ENCODE results near the gene PRKCZ.
"Not testable (repeated sequence)": the region's sequence is repeated elsewhere in the genome, so short reads cannot be mapped to it uniquely, and the experiment has no call there.

Gene PRKCZ

GRCh38 chr1:2104621-2105427 lies 54.6 kb downstream of the PRKCZ start:
- DNase-seq = no peak

- DNase-seq = no peak
Measured at GRCh38 chr1:2105781-2106524, 55.7 kb downstream of the PRKCZ start.

GRCh38 chr1:2106659-2107405 lies 56.6 kb downstream of the PRKCZ start:
- no peak for DNase-seq

- no peak for DNase-seq
Measured at GRCh38 chr1:2107586-2108212, 57.5 kb downstream of the PRKCZ start.

- DNase-seq = no peak
Measured at GRCh38 chr1:2108213-2108876, 58.1 kb downstream of the PRKCZ start.

DNA sequence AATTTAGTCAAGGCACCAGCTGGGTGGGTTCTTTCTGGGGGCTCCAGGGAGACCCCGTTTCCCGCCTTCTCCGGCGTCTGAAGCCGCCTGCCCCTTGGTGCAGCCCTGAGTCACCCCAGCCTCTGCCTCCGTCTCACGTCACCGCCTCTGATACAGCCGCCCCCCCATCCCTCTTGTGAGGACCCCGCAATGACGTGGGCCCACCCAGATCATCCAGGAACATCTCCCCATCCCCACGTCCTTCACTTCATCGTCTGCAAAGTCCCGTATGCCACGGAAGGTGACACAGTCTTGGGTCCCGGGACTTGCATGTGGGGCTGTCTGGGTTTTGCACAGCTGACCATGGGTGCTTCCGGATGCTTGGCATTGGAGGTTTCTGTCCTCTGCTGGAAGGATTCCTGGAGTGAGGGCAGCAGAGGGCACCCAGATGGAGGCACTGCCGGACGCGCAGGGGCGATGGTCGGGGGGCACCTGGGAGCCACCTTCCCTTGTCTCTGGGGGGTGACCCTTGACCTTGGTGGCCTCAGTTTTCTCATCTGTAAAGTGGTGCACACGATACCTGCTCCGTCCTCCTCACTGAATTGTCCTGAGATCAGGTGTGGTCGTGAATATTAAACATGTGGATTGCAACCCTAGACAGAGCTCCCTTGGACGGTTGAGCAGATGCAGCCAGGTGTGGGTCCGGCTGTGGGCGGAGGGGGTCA lies 58.8 kb downstream of the PRKCZ start:
- no peak for DNase-seq

GRCh38 chr1:2109581-2110021 lies 59.4 kb downstream of the PRKCZ start:
- DNase-seq = no peak

DNA sequence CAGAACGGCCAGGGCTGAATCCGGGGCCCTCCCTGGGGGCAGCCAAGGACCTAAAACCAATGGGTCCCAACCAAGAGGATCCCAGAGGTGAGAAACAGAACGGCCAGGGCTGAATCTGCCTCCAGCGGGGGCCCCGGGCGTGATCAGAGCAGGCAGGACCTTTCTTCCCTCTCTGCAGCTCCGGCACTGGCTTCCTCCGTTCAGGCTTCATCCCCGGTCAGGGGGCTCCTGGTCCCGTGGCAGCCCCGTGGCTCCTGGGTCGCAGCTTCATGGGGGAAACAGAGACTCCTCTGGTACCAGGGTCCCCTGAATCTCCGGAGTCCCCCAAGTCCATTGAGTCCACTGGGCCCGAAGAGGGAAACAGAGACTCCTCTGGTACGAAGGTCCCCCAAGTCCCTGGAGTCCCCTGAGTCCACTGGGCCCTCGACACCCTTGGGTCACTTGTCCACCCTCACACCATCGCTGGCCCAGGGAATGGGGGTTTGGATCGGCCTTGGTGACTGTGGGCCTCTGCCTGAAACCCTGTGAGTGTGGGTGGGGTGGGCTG lies 60.1 kb downstream of the PRKCZ start:
- DNase-seq = no peak

GRCh38 chr1:2110738-2111673 lies 60.8 kb downstream of the PRKCZ start:
- DNase-seq = no peak

- no peak for DNase-seq
Measured at GRCh38 chr1:2111674-2112035, 61.4 kb downstream of the PRKCZ start.

- DNase-seq = no peak
Measured at GRCh38 chr1:2112280-2112701, 62.1 kb downstream of the PRKCZ start.

GRCh38 chr1:2113620-2114135 lies 63.5 kb downstream of the PRKCZ start:
- DNase-seq = no peak

DNA sequence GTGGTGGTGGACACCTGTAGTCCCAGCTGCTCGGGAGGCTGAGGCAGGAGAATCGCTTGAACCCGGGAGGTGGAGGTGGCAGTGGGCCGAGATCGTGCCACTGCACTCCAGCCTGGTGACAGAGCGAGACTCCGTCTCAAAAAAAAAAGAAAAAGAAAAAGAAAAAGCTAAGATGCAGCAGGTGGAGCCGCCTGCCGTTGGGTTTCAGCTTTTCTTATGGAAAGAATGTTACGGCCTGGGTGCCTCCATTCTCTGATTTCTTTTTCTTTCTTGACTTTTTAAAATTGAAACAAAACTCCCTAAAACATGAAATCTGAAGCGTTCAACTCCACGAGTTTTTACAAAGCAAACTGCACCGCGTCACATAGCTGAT lies 64.4 kb downstream of the PRKCZ start:
- not testable (repeated sequence) for DNase-seq

DNA sequence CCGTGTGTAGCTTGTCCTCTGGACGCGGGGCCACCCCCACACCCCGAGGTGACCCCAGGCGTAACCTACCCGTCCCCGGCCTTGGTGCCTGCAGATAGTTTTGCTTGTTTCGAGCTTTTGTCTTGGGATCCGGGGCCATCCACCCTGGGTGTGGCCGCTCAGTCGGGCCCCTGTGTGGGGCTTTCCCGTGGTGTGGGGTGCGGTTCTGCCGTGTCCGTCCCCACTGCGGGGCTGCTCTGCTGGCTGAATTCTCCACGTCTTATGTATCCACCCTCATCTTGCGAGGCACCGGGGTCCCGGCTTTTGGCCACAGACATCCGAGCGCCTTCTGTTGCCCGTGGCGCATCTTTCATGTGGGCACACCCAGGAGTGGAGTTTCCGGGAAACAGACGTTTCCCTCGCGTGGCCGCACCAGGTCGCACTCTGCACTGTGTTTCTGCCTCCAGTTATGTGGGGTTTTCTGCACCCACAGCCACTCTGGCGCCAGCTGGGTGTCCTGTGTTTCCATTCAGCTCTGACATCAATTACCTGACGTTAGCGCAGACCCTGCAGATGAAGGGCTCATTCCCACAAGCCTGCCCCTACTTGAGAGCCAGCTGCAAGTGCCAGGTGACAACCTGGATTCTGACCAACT lies 64.9 kb downstream of the PRKCZ start:
- DNase-seq = no peak

DNA sequence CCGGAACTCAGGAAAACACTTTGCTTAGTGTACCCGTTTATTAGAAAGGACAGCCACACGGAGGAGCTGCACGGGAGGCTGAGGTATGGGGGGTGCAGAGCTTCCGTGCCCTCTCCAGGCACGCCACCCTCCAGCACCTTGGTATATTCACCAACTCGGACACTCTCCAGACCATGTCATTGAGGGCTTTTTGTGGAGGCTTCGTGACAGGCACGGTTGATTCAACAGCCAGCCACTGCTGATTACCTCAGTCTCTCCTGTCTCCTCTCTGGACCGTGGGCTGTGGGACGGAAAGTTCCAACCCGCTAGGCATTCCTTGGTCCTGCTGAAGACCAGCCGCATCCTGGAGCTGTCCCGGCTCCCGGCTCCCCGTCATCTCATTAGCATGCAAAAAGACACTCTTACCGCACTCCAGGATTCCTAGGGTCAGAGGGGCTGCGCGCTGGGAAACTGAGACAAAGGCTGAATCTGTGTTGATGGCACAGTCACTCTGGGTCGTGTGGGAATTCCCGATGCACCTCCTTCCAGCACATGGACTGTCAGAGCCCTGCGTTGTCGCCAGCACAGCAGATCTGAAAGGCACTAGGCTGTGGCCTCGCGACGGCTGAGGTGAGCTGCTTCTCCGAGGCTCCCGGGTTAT lies 65.6 kb downstream of the PRKCZ start:
- DNase-seq = no peak

DNA sequence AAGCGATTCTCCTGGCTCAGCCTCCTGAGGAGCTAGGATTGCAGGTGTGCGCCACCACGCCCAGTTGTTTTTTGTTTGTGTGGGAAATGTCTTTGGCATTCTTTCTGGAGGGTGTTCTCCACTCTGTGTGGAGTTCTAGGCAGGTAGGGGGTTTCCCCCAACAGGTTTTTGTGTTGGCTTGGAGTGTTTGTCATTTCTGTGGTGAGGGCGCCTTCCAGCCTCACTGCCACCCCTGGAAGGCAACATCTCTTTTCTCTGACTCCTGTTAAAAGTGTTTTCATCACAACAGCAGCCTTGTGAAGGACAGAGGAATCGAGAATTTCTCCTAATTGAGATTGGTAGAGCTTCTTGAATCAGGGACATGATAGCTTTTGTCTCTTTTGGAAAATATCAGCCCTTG lies 69.7 kb downstream of the PRKCZ start:
- DNase-seq = no peak

- DNase-seq = no peak
Measured at GRCh38 chr1:2121101-2121691, 71.0 kb downstream of the PRKCZ start.

DNA sequence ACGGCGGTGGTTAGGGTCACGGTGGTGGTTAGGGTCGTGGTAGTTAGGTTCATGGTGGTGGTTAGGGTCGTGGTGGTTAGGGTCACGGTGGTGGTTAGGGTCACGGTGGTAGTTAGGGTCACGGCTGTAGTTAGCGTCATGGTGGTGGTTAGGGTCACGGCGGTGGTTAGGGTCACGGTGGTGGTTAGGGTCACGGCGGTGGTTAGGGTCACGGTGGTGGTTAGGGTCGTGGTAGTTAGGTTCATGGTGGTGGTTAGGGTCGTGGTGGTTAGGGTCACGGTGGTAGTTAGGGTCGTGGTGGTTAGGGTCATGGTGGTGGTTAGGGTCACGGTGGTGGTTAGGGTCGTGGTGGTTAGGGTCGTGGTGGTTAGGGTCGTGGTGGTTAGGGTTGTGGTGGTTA lies 71.6 kb downstream of the PRKCZ start:
- not testable (repeated sequence) for DNase-seq
